ENCODE measurements around the gene SFTPB. TPM values are rescaled to one million over a fixed set of nuclear protein-coding genes. Genes with fewer than 3 reads are reported as not detected.

SFTPB gene
- polyA plus RNA-seq, 1 donor from 2014 or later, result not detected

- H3K27ac ChIP-seq (ENCODE audit: low read length), result no peak overlapping the region
- TF ChIP-seq REST (IDR thresholded peaks at IDR 0.05; ENCODE audit: borderline replicate concordance) (no peak), SMC3 (conservative IDR thresholded peaks at IDR 0.05; ENCODE audit: poor library complexity) (no peak), MXI1 (conservative IDR thresholded peaks at IDR 0.05; ENCODE audit: poor library complexity, severe bottlenecking) (no peak), EP300 (conservative IDR thresholded peaks at IDR 0.05; ENCODE audit: poor library complexity, severe bottlenecking) (no peak), TAF1 (IDR thresholded peaks at IDR 0.05; ENCODE audit: low read depth) (no peak), CTCF (IDR thresholded peaks at IDR 0.05; ENCODE audit: poor library complexity, severe bottlenecking) (no peak), RAD21 (conservative IDR thresholded peaks at IDR 0.05) (no peak), EZH2 (IDR thresholded peaks at IDR 0.05; ENCODE audit: borderline replicate concordance, insufficient read depth, low read length, poor library complexity, severe bottlenecking) (no peak), POLR2AphosphoS5 (IDR thresholded peaks at IDR 0.05) (no peak)
- no peaks in the 10 kb centered on the region for H3K9me2 ChIP-seq (ENCODE audit: insufficient read depth, low read length)
- no peaks in the 10 kb centered on the region for H3K79me2 ChIP-seq (replicated peaks; ENCODE audit: insufficient read depth, low read length)
- no peaks in the 10 kb centered on the region for H3K27me3 ChIP-seq (ENCODE audit: insufficient read depth, low read depth, low read length)
- no peaks in the 10 kb centered on the region for H3K36me3 ChIP-seq (ENCODE audit: insufficient read depth, low read length)
- H3K4me3 ChIP-seq (ENCODE audit: low read length), result no peak overlapping the region
- H3F3A ChIP-seq (ENCODE audit: insufficient read depth, low read length, poor library complexity, severe bottlenecking), result no peaks in the 10 kb centered on the region
- H4K20me1 ChIP-seq (ENCODE audit: insufficient read depth), result no peaks in the 10 kb centered on the region
- no peak overlapping the region for H3K4me2 ChIP-seq (ENCODE audit: low read length)
- no peak overlapping the region for H2AFZ ChIP-seq (ENCODE audit: low read depth, low read length)
- H3K9me3 ChIP-seq (ENCODE audit: low read length), result no peaks in the 10 kb centered on the region
- no peak overlapping the region for H3K9ac ChIP-seq (ENCODE audit: low read length)
These were observed 2.0 kb downstream of the SFTPB start for GRCh38 chr2:85666016-85666415.

- H3K27ac ChIP-seq (ENCODE audit: low read length), result no peak overlapping the region
- no peak overlapping the region for H3K4me3 ChIP-seq (ENCODE audit: low read length)
- H3K79me2 ChIP-seq (replicated peaks; ENCODE audit: insufficient read depth, low read length), result no peaks in the 10 kb centered on the region
- no peak overlapping the region for H3K4me2 ChIP-seq (ENCODE audit: low read length)
- no peaks in the 10 kb centered on the region for H3K9me3 ChIP-seq (ENCODE audit: low read length)
- no peaks in the 10 kb centered on the region for H3F3A ChIP-seq (ENCODE audit: insufficient read depth, low read length, poor library complexity, severe bottlenecking)
- no peaks in the 10 kb centered on the region for H3K36me3 ChIP-seq (ENCODE audit: insufficient read depth, low read length)
- H2AFZ ChIP-seq (ENCODE audit: low read depth, low read length), result no peak overlapping the region
- H3K9me2 ChIP-seq (ENCODE audit: insufficient read depth, low read length), result no peaks in the 10 kb centered on the region
- H3K9ac ChIP-seq (ENCODE audit: low read length), result no peak overlapping the region
- no peaks in the 10 kb centered on the region for H3K27me3 ChIP-seq (ENCODE audit: insufficient read depth, low read depth, low read length)
- no peaks in the 10 kb centered on the region for H4K20me1 ChIP-seq (ENCODE audit: insufficient read depth)
- TF ChIP-seq EZH2 (IDR thresholded peaks at IDR 0.05; ENCODE audit: borderline replicate concordance, insufficient read depth, low read length, poor library complexity, severe bottlenecking), result no peak
- TF ChIP-seq EP300 (conservative IDR thresholded peaks at IDR 0.05; ENCODE audit: poor library complexity, severe bottlenecking), result no peak
- TF ChIP-seq REST (IDR thresholded peaks at IDR 0.05; ENCODE audit: borderline replicate concordance), result no peak
- no peak for TF ChIP-seq POLR2AphosphoS5 (IDR thresholded peaks at IDR 0.05)
- TF ChIP-seq TAF1 (IDR thresholded peaks at IDR 0.05; ENCODE audit: low read depth), result no peak
- TF ChIP-seq SMC3 (conservative IDR thresholded peaks at IDR 0.05; ENCODE audit: poor library complexity), result no peak
- no peak for TF ChIP-seq RAD21 (conservative IDR thresholded peaks at IDR 0.05)
- TF ChIP-seq MXI1 (conservative IDR thresholded peaks at IDR 0.05; ENCODE audit: poor library complexity, severe bottlenecking), result no peak
- TF ChIP-seq CTCF (IDR thresholded peaks at IDR 0.05; ENCODE audit: poor library complexity, severe bottlenecking), result no peak
These were observed 2.6 kb downstream of the SFTPB start for GRCh38 chr2:85665264-85665937.
